C4-2B (cell line): Measurements from ENCODE around the gene STEAP2.

ENCODE experiments used
- ZFX ChIP-seq: fragments of 450-650 bp; IDR thresholded peaks from 2 replicates; pipeline ENCODE4 v1.6.1; 2017
- TF ChIP-seq, protein P1 (sequence below): fragments of 450-650 bp; conservative IDR thresholded peaks from 2 replicates; pipeline ENCODE4 v1.5.1; 2017; ENCODE audit warnings: mild to moderate bottlenecking

DNA sequence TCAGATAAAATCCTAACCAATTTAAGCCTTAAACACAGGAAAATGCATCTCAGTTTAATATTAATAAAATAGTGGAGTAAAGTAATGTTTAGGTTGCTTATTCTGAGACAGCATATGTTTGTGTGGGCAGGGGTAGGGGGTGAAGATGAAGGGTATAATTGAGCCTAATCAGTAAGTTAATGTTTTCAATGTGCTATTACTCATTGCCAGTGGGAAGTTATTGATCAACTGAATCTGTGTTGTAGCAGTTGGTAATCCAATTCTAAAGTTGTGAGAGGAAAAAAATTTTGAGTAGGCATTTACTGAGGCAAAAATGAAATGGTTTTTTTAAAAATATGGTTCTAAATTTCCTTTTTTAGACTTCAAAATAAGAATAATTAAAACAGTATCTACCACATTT is 49.9 kb downstream of the STEAP2 start:
- TF ChIP-seq, protein P1, sequence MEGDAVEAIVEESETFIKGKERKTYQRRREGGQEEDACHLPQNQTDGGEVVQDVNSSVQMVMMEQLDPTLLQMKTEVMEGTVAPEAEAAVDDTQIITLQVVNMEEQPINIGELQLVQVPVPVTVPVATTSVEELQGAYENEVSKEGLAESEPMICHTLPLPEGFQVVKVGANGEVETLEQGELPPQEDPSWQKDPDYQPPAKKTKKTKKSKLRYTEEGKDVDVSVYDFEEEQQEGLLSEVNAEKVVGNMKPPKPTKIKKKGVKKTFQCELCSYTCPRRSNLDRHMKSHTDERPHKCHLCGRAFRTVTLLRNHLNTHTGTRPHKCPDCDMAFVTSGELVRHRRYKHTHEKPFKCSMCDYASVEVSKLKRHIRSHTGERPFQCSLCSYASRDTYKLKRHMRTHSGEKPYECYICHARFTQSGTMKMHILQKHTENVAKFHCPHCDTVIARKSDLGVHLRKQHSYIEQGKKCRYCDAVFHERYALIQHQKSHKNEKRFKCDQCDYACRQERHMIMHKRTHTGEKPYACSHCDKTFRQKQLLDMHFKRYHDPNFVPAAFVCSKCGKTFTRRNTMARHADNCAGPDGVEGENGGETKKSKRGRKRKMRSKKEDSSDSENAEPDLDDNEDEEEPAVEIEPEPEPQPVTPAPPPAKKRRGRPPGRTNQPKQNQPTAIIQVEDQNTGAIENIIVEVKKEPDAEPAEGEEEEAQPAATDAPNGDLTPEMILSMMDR, result no peak
- TF ChIP-seq ZFX, result no peak
